NB4 (cell line): ENCODE results near the gene IRF1.

ENCODE experiments used
- DNase-seq: peaks from one replicate; pipeline ENCODE4 v3.0.0; 2010; ENCODE audit warnings: low read depth
- H3K4me3 ChIP-seq: one replicate; pipeline ENCODE4 v1.5.1; 2011; ENCODE audit warnings: mild to moderate bottlenecking, low read depth, low read length, moderate library complexity
- MYC ChIP-seq: IDR thresholded peaks from 2 replicates; pipeline ENCODE4 v1.6.1; 2011; ENCODE audit warnings: low read depth, low read length
- POLR2A ChIP-seq: IDR thresholded peaks from 2 replicates; pipeline ENCODE4 v1.6.1; 2011; ENCODE audit warnings: mild to moderate bottlenecking; ENCODE audit not compliant: insufficient read length; ENCODE audit errors: extremely low read depth
- TF ChIP-seq, protein P1 (sequence below): IDR thresholded peaks from one replicate; pipeline ENCODE4 v1.5.1; 2012; ENCODE audit warnings: low read depth, low read length
- TF ChIP-seq, protein P2 (sequence below): IDR thresholded peaks from 2 replicates; pipeline ENCODE4 v1.6.1; 2011; ENCODE audit warnings: low read depth, low read length

The IRF1 gene

GRCh38 chr5:132480042-132480441 is 10.5 kb downstream of the IRF1 start:
- TF ChIP-seq, protein P1, sequence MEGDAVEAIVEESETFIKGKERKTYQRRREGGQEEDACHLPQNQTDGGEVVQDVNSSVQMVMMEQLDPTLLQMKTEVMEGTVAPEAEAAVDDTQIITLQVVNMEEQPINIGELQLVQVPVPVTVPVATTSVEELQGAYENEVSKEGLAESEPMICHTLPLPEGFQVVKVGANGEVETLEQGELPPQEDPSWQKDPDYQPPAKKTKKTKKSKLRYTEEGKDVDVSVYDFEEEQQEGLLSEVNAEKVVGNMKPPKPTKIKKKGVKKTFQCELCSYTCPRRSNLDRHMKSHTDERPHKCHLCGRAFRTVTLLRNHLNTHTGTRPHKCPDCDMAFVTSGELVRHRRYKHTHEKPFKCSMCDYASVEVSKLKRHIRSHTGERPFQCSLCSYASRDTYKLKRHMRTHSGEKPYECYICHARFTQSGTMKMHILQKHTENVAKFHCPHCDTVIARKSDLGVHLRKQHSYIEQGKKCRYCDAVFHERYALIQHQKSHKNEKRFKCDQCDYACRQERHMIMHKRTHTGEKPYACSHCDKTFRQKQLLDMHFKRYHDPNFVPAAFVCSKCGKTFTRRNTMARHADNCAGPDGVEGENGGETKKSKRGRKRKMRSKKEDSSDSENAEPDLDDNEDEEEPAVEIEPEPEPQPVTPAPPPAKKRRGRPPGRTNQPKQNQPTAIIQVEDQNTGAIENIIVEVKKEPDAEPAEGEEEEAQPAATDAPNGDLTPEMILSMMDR: no peak
- TF ChIP-seq, protein P2, sequence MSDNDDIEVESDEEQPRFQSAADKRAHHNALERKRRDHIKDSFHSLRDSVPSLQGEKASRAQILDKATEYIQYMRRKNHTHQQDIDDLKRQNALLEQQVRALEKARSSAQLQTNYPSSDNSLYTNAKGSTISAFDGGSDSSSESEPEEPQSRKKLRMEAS: no peak
- TF ChIP-seq MYC: no peak
- no peak for TF ChIP-seq POLR2A
- DNase-seq: no peak
- H3K4me3 ChIP-seq: no peak overlapping the region

DNA sequence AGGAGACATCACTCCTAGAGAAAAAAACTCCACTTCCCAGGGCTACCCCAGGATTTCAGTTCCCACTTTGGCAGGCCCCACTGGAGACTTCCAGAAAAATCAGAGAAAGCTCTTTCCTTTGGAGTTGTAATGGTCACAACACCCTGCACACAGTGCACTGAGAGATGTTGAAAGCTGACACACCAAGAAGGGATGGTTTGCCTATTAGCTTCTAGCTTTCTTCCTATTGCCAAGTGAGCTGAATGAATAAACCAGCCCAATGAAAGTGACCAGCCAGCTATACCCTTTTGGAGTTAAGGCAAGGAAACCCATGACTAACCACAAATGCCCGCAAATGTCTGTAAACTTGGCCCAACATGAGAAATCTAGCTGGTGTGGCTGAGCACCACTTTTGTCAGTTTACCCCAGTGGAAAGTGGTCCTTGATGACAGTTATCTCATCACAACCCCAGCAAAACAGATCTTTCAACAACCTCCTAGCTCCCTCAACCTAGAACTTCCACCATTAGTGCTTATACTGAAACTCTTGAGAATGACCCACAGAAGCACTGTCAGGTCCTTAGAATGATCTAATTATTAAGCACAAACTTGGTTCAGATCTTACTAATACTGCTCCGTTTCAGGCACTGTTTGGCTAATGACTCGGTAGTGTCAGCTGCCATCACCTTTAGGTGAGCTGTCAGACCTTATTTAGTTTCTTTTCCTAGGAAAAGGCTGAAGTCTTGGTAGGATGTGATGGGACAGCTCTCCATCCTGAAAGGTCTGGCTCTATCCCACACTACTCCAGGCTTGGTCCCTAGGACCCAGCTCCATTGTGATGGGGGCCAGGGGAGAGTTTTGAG is 11.2 kb downstream of the IRF1 start:
- no peak overlapping the region for H3K4me3 ChIP-seq
- no peak for DNase-seq
- TF ChIP-seq POLR2A (no peak), MYC (no peak)
- TF ChIP-seq, protein P1: no peak
- TF ChIP-seq, protein P2: no peak

DNA sequence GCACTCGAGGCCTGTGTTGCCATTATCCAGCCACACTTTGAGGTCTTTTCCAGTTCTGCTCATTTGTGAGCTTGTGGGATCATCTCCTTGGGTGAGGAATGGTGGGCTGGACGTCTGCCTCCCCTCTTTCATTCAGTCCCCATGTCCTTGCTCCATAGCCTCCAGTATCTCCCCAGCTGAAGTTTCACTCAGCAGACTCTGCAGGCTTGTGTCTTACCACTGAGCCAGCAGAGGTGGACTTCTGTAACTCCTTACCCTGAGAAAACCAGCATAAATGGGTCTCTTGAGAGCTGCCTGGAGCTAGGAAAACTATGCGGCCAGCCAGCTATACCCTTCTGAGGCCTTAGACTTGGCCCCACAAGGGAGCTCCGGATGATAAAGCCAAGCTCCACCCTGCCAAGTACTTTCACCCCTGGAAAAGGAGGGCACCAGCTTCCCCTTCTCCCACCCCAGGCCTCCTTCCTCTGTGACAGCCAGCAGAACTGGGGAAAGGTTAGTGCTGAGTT is 12.2 kb downstream of the IRF1 start:
- no peak for TF ChIP-seq POLR2A
- TF ChIP-seq MYC: no peak
- TF ChIP-seq, protein P1: no peak
- TF ChIP-seq, protein P2: no peak
- DNase-seq: no peak
- no peak overlapping the region for H3K4me3 ChIP-seq

DNA sequence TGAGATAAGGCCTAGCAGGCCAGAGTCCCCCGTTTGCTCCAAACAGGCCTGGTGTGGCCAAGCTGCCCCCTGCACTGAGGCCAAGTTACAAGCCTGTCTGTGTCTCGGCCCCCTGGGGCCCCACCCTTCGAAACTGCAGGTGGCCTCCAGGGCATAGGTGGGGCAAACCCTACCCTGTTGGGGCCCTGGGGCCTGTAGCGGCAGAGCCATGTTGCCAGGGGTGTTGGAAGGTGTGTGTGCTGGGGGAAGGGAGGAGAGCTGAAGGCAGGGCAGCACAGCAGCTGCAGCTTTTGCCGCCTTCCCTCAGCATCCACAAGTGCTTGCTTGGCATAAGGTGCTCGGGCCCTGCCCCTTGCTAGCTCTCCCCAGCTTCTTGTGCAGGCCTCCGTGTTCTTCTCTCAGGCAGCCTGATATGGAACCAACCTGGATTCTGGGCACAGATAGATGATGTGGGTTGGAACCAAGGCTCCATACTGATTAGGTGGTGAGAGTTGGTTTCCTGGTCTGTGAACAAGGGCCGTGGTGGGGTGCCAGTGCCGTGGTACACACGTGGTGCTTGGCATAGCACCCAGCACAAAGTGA is 12.7 kb downstream of the IRF1 start:
- TF ChIP-seq MYC (no peak), POLR2A (no peak)
- TF ChIP-seq, protein P2: no peak
- TF ChIP-seq, protein P1: no peak
- H3K4me3 ChIP-seq: no peak overlapping the region
- DNase-seq: no peak

- H3K4me3 ChIP-seq: no peak overlapping the region
- DNase-seq: no peak
- TF ChIP-seq POLR2A (no peak), MYC (no peak)
- TF ChIP-seq, protein P2: no peak
- TF ChIP-seq, protein P1: no peak
Observed at GRCh38 chr5:132476876-132477781, 13.4 kb downstream of the IRF1 start.
